Rectal smooth muscle tissue (tissue), 1 donor: ENCODE data around the gene DDA1.

ENCODE experiments used
- H3K27ac ChIP-seq: one replicate; pipeline ENCODE4 v1.7.0; 2013; ENCODE audit warnings: low read depth, low read length, inconsistent platforms
- H3K27me3 ChIP-seq: one replicate; pipeline ENCODE4 v1.7.0; 2013; ENCODE audit warnings: low read length; ENCODE audit not compliant: control insufficient read depth, insufficient read depth
- H3K36me3 ChIP-seq: one replicate; pipeline ENCODE4 v1.7.0; 2013; ENCODE audit warnings: low read length; ENCODE audit not compliant: control insufficient read depth, insufficient read depth
- H3K4me1 ChIP-seq: one replicate; pipeline ENCODE4 v1.7.0; 2013; ENCODE audit warnings: low read length; ENCODE audit not compliant: control insufficient read depth, insufficient read depth
- H3K4me3 ChIP-seq: one replicate; pipeline ENCODE4 v1.7.0; 2013; ENCODE audit warnings: low read length
- H3K9ac ChIP-seq: one replicate; pipeline ENCODE4 v1.7.0; 2013; ENCODE audit warnings: low read length

Gene DDA1

DNA sequence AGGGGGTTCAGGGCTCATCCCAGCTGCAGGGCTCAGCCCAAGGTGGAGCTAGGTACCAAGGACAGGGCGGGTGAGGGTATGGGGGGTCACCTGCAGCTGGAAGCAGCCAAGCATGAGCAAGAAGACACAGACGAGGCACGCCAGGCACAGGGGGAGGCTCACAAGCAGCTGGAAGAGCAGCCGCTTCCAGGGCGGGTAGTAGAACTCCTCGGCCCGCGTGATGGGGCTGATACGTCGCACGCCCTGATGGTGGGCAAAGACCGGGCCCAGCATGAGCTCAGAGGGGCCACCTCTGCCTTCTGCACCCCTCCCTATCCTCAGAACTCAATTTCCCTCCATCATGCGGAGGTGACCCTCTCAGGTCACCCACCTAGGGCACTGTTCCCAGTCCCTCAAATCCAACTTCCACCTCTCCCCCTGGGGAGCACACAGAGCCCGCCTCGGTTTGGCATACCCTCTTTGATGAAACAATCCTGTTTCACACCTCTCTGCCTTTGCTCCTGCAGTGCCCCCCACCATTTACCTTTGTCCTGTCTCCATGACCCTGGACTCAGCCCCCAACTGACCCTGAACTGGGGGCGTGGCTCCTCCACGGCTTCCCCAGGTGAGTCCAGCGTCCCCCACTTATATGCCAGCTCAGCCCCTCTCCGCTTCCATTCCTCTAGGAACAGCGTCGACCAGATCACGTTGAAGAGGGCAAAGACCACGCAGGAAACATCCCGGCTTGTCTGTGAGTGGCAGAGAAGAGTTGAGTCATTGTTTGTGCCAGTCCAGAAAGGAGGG lies 21.1 kb downstream of the DDA1 start:
- no peak overlapping the region for H3K9ac ChIP-seq
- H3K27ac ChIP-seq: no peak overlapping the region
- H3K4me3 ChIP-seq: no peak overlapping the region
- H3K36me3 ChIP-seq: no peaks in the 10 kb centered on the region
- peaks cover 8% of the 10 kb centered on the region for H3K4me1 ChIP-seq
- peaks cover 10% of the 10 kb centered on the region for H3K27me3 ChIP-seq

GRCh38 chr19:17331045-17331558 lies 21.7 kb downstream of the DDA1 start:
- Histone ChIP-seq H3K27ac (no peak overlapping the region), H3K4me3 (no peak overlapping the region), H3K27me3 (peaks cover 10% of the 10 kb centered on the region), H3K4me1 (peaks cover 8% of the 10 kb centered on the region), H3K36me3 (no peaks in the 10 kb centered on the region), H3K9ac (no peak overlapping the region)

GRCh38 chr19:17332360-17332676 lies 23.0 kb downstream of the DDA1 start:
- peaks cover 8% of the 10 kb centered on the region for H3K4me1 ChIP-seq
- no peak overlapping the region for H3K4me3 ChIP-seq
- H3K27ac ChIP-seq: no peak overlapping the region
- no peak overlapping the region for H3K9ac ChIP-seq
- H3K36me3 ChIP-seq: no peaks in the 10 kb centered on the region
- H3K27me3 ChIP-seq: peaks cover 10% of the 10 kb centered on the region

GRCh38 chr19:17332677-17333581 lies 23.6 kb downstream of the DDA1 start:
- H3K27me3 ChIP-seq: peaks cover 10% of the 10 kb centered on the region
- H3K27ac ChIP-seq: no peak overlapping the region
- H3K4me3 ChIP-seq: no peak overlapping the region
- peaks cover 11% of the 10 kb centered on the region for H3K4me1 ChIP-seq
- no peaks in the 10 kb centered on the region for H3K36me3 ChIP-seq
- H3K9ac ChIP-seq: no peak overlapping the region

- H3K27me3 ChIP-seq: peaks cover 10% of the 10 kb centered on the region
- H3K27ac ChIP-seq: no peak overlapping the region
- no peaks in the 10 kb centered on the region for H3K36me3 ChIP-seq
- H3K4me1 ChIP-seq: peaks cover 12% of the 10 kb centered on the region
- peak overlapping the region; percentile 79 for H3K4me3 ChIP-seq
- H3K9ac ChIP-seq: no peak overlapping the region
Measured at GRCh38 chr19:17333611-17334413, 24.4 kb downstream of the DDA1 start.

- Histone ChIP-seq H3K27me3 (peaks cover 3% of the 10 kb centered on the region), H3K9ac (no peak within 1 kb of the TSS), H3K36me3 (no peaks in the 10 kb centered on the region), H3K27ac (no peak within 1 kb of the TSS), H3K4me1 (peaks cover 12% of the 10 kb centered on the region), H3K4me3 (peak within 1 kb of the TSS; percentile 79)
Measured at GRCh38 chr19:17334414-17335409, 25.3 kb downstream of the DDA1 start, which contains the start of gene ANO8. Gene ANO8, minus strand, starts transcription at chr19:17334855. Its CDS starts 185 bp downstream, at chr19:17334670.

- Histone ChIP-seq H3K9ac (no peak overlapping the region), H3K27me3 (no peaks in the 10 kb centered on the region), H3K27ac (no peak overlapping the region)
Measured at GRCh38 chr19:17335575-17335974, 26.2 kb downstream of the DDA1 start.

GRCh38 chr19:17336872-17337674 lies 27.7 kb downstream of the DDA1 start, which contains the start of gene GTPBP3:
Gene GTPBP3, plus strand, starts transcription at chr19:17337553. Its CDS starts 59 bp downstream, at chr19:17337612.
- H3K4me1 ChIP-seq: peaks cover 12% of the 10 kb centered on the region
- no peaks in the 10 kb centered on the region for H3K36me3 ChIP-seq
- peak within 1 kb of the TSS; percentile 89 for H3K9ac ChIP-seq
- H3K27me3 ChIP-seq: no peaks in the 10 kb centered on the region
- peak within 1 kb of the TSS; percentile 84 for H3K4me3 ChIP-seq
- peak within 1 kb of the TSS; percentile 88 for H3K27ac ChIP-seq

More at GRCh38 chr19:17335575-17335974, 26.2 kb downstream of the DDA1 start:
- peak overlapping the region; percentile 79 for H3K4me3 ChIP-seq
- peaks cover 12% of the 10 kb centered on the region for H3K4me1 ChIP-seq
- H3K36me3 ChIP-seq: no peaks in the 10 kb centered on the region

DNA sequence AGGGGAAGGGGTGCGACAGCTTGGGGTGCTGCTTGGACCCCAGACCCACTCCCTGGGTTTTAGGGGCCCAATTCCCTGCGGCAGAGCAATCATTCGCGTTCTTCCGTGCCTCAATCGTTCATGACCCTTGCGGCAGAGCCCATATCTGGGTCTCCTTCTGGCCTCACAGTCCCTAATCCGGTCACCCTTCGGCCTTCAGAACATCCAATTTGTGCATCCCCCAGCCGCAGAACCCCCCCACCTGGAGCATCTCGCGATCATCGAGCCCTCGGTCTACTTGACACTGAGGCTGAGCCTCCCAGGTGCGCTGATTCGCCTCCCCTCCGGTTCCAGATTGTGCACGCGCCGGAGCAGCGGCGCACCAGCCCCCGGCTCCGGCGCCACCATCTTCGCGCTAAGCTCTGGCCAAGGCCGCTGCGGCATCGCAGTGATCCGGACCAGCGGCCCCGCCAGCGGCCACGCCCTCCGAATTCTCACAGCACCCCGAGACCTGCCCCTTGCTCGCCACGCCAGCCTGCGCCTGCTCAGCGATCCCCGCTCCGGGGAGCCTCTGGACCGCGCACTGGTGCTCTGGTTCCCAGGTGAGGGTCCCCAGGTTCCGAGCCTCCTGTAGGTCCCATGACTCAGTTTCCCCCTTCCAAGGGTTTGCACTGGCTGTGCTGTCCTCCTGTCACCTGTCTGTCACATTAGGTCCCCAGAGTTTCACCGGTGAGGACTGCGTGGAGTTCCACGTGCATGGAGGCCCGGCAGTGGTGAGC lies 28.5 kb downstream of the DDA1 start:
- Histone ChIP-seq H3K27me3 (no peaks in the 10 kb centered on the region), H3K4me3 (peak overlapping the region; percentile 84), H3K27ac (peak overlapping the region; percentile 58), H3K36me3 (no peaks in the 10 kb centered on the region), H3K9ac (peak overlapping the region; percentile 89), H3K4me1 (peaks cover 12% of the 10 kb centered on the region)

- Histone ChIP-seq H3K4me1 (peaks cover 12% of the 10 kb centered on the region), H3K4me3 (peak overlapping the region; percentile 84), H3K36me3 (no peaks in the 10 kb centered on the region), H3K27ac (no peak overlapping the region), H3K9ac (no peak overlapping the region), H3K27me3 (no peaks in the 10 kb centered on the region)
Measured at GRCh38 chr19:17338433-17339078, 29.2 kb downstream of the DDA1 start.
